GM21786 (cell line): ENCODE results near the gene CNPPD1.

Experiments used
- ATAC-seq: cut with Tn5 transposase; IDR thresholded peaks from one replicate; pipeline ENCODE4 v1.9.1; 2021; ENCODE audit not compliant: unreplicated experiment

Gene CNPPD1

GRCh38 chr2:219181531-219181930 is 4.8 kb upstream of the CNPPD1 start:
- no peak for ATAC-seq

GRCh38 chr2:219180961-219181360 is 4.2 kb upstream of the CNPPD1 start:
- ATAC-seq, result no peak

DNA sequence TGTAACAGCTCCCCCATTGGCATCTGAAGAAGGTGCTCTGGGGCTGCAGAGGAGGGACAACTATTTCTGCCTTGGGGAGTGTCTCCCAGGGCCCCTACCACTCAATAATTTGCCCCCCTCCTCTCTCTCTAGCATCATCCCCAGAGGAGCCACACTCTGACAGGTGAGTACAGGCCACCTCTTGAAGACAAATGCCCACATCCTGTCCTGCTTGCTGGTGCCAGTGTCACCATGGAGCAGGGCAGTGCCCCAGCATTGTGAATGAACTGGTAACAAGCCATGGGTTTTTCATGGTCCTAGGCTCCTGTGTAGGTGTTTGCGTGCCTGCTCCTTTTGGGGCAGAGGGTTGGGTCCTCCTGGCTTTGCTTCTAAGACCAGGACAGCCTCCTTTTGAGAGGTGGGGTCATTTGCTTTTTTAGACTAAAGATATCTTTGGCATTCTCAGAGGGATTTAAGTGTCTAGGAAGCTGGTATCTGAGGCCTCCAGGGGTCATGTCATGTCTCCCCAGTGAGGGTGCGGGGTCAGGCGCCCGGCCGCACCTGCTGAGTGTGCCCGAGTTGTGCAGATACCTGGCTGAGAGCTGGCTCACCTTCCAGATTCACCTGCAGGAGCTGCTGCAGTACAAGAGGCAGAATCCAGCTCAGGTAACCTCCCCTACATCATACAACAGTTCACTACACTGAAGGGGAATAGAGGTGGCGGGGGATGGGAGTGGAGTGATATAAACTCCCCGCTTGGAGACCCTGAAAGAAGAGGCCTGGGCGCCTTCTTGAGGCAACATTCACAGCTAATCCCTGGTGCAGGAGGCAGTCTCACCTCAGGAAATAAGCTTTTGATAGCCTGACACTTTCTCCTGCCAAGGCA is 3.1 kb upstream of the CNPPD1 start:
- ATAC-seq, result no peak

DNA sequence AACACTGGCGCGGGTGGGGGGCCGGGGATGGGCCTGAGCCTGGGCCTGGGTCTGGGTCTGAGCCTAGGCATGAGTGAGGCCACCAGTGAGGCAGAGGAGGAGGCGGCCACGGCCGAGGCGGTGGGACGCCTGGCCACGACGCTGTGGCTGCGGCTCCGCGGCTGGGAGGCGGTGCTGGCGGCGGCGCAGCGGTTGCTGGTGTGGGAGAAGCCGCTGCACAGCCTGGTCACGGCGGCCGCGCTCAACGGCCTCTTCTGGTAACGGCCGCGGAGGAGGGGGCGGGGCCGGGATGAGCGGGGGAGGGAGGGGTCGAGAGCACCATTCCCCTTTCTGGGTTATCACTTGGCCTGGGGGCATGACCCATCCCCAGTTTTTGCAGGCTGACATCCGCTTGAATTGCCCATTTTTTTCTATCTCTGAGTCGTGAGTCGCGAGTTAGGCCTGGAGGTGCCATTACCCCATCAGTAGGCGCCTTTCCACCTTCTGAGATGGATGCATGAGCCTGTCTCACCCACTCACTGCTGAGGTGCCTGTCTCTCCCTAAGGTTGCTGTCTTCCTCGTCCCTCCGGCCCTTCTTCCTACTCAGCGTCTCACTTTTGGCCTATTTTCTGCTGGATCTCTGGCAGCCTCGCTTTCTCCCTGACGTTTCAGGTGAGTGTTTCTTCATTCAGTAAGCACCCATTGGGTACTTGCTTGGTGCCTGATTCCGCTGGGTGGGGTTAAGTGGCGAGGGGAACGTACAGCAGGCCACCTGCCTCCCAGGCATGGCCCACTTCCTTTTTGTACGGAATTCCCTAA is 1.9 kb upstream of the CNPPD1 start:
- peak; percentile 14 for ATAC-seq

DNA sequence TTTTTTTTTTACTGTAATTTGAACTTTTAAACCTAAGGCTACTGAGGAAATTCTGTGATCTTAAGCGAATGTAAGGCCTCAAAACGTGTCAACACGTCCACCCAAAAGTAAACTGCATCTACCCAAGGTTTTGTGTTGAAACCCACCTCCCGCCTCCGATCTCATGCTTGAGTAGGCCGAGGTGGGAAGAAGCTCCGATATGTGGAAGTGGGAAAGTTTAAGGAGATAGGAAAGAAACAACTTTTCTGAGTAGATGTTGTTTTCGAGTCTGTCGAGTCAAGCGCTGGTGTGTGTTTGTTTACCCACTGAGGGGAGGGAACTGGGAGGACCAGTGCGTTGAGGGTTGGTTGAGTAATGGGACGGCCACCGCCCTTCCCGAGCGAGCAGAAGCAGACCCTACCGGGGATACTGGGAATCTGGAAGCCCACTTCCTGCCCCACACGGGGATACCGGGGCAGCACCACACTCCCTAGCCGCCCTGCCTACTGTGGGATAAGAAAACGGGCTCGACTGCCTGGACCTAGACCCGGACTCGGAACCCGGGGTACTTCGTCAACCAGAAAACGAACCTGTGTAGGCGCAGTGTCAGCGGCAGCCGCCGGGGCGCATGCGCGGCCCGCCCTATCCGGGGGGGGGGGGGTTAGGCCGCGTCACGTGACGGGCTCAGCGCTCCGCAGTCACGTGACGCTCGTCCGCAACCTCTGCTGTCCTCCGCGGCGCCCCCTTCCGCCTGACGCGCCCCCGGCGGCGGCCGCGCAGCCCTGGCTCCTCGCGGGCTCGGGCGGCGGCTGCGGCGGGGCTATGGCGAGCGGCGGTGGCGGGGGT is 1.0 kb upstream of the CNPPD1 start, which contains the start of gene RETREG2:
Gene RETREG2 (plus strand): TSS at position 724 of the 825 bp plus-strand sequence. CDS start 78 bp downstream, at position 802.
- ATAC-seq, result peak; percentile 37

- ATAC-seq, result peak; percentile 39
Observed at GRCh38 chr2:219175928-219176817, 552 bp downstream of the CNPPD1 start.

GRCh38 chr2:219175486-219175885 is 1.2 kb downstream of the CNPPD1 start:
- ATAC-seq, result no peak

DNA sequence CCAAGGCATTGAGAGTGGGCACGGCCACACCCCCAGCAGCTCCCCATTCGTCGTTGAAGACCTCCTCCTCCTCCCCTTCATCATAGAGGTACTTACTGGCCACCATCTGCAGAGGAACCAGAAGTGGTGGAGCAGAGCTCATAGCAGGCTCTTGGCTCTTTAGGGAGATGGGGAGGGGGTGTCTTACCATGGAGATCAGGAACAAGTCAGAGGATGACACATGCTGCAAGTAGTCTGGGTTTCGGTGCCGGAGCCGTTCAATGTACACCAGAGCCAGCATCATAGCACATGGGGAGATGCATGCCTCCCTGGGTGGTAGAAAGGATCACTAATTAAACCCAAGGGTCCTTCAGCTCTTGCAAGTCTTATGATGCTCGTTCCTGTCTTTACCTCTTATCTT is 1.9 kb downstream of the CNPPD1 start:
- ATAC-seq, result no peak

GRCh38 chr2:219174146-219174545 is 2.6 kb downstream of the CNPPD1 start:
- no peak for ATAC-seq

DNA sequence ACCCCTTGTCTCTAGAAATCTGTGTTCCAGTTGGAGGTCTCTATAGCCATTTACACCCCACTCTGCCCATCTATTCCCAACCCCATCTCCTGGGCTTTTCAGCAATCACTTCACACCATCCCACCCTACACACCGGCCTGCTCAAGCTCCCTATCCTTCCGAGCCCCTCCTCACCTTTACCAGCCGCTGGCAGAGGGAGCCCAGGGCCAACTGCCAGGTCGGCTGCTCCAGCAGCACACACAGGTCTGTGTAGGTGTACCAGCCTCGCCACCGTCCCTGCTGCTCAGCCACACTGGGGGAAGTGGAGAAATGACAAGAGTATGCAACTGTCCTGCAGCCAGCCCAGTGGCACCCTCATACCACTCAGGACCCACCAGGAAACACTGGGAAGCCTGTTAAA is 3.5 kb downstream of the CNPPD1 start:
- ATAC-seq, result no peak

GRCh38 chr2:219172231-219173154 is 4.2 kb downstream of the CNPPD1 start:
- ATAC-seq, result no peak

- ATAC-seq, result no peak
Observed at GRCh38 chr2:219171231-219171651, 5.5 kb downstream of the CNPPD1 start.

DNA sequence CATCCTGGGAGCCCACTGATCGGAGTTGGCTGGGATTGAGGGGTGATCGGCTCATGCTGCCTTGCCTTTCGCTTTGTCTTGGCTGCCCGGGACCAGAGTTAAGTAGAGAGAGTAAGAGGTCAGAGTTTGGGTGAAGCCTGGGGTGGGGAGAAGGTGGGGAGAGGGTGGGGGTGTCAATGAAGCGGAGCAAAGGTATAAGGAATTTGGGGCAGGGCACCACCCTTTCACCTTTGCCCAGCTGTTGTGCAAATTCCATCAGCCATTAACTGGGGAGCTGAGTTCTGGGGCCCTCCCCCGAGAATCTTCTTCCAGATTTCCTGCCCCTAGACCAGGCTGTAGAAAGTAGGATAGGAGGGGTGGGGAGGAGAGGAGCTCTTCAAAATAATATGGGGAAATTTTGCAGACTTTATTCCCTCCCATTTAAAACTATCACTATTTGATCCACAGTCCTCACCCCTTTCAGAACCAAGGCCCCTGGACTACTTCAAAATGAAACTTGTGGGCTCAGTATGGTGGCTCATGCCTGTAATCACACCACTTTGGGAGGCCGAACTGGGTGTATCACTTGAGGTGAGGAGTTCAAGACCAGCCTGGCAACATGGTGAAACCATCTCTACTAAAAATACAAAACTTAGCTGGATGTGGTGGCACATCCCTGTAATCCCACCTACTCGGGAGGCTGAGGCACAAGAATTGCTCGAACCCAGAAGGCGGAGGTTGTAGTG is 6.6 kb downstream of the CNPPD1 start, which contains the start of gene SLC23A3:
Gene SLC23A3 (minus strand): TSS at position 100 of the 725 bp plus-strand sequence. CDS start 45 bp downstream, at position 55.
- ATAC-seq, result no peak

DNA sequence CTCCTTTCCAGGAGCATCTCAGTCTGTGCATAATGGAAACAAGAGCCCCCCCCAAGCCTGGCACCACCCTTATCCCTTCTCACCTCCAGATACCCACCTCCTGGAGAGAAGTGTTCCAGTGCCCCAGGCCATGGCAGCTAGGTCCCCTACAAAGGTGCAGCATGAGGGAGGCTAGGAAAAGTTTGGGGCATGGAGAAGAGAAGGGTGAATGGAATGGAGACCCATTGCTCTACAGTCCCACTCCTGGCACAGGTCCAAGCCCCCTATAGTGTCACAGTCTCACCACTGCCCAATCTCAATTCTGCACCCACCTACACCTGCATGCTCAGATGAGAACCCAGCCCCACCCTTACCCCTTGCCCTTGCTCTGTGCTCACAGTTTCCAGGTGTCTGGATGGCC is 7.8 kb downstream of the CNPPD1 start:
- no peak for ATAC-seq

DNA sequence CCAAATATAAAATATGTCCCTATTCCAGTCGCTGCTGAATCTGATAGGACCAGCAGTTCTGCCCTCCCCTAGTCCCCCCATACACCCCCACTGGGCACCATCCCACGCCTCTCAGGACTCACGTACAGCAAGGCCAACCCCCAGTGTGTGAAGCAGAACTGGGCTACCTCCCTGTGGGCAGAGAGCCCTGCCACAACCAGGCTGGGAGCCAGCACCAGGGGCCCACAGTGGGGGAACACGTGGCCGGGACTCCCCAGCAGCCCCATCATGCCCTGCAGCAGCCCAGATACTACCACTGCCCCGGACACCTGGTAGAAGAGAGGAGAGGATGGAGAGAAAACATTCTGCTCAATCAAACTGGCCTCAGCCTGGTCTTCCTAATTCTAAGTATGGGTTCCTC is 8.2 kb downstream of the CNPPD1 start:
- peak; percentile 50 for ATAC-seq

- ATAC-seq, result no peak
Observed at GRCh38 chr2:219167997-219168396, 8.7 kb downstream of the CNPPD1 start.

DNA sequence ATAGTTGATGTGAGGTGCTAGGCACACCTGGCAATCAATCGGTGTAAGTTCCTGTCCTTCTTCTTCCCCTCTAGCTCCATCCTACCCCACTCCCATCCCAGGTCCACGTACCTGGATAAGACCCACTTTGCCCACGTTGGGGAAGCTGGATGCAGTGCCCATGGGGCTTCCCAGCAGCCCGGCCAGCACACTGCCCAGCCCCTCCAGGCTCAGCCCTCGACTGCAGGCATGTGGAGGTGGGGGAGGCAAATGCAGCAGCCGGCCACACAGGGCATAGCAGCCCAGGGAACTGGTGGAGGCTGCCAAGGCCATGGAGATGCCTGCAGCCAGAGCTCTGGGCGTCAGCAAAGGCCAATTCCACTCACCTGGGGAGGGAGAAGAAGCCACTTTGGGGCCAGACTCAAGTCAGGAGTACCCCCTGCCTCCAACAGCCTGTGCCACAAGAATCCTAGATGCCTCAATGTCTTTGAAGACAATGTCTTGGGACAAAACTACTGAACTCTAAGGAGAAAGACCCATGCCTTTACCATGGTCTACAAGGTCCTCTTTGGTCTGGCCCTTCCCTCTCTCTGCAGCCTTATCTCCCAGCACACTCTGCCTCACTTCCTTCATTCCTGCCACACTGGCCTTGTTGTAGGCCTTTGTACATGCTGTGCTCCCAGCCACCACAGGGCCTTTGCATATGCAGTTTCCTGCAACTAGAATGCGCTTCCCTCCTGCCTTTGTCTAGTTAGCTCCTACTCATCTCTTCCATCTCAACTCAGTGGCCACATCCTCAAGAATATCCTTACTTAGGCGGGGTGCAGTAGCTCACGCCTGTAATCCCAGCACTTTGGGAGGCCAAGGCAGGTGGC is 11.4 kb downstream of the CNPPD1 start:
- no peak for ATAC-seq
